Neuron (in vitro differentiated cells): ENCODE data around the gene ZDHHC14.
"Not testable (repeated sequence)": the region's sequence is repeated elsewhere in the genome, so short reads cannot be mapped to it uniquely, and the experiment has no call there.

Experiments used
- H2AFZ ChIP-seq: one replicate; pipeline ENCODE4 v1.6.1; 2013; ENCODE audit warnings: low read depth, mild to moderate bottlenecking, inconsistent platforms, low read length, moderate library complexity
- H3K27me3 ChIP-seq: one replicate; pipeline ENCODE4 v1.6.1; 2013; ENCODE audit warnings: low read length; ENCODE audit not compliant: insufficient read depth
- H3K36me3 ChIP-seq: one replicate; pipeline ENCODE4 v1.6.1; 2013; ENCODE audit warnings: low read length; ENCODE audit not compliant: insufficient read depth
- H3K4me1 ChIP-seq: one replicate; pipeline ENCODE4 v1.6.1; 2013; ENCODE audit warnings: low read length; ENCODE audit not compliant: insufficient read depth
- H3K4me3 ChIP-seq: 2 replicates; pipeline ENCODE4 v1.5.1; 2013; ENCODE audit warnings: mild to moderate bottlenecking, low read length, moderate library complexity
- H3K9me3 ChIP-seq: one replicate; pipeline ENCODE4 v1.6.1; 2013; ENCODE audit warnings: low read length

Gene ZDHHC14

DNA sequence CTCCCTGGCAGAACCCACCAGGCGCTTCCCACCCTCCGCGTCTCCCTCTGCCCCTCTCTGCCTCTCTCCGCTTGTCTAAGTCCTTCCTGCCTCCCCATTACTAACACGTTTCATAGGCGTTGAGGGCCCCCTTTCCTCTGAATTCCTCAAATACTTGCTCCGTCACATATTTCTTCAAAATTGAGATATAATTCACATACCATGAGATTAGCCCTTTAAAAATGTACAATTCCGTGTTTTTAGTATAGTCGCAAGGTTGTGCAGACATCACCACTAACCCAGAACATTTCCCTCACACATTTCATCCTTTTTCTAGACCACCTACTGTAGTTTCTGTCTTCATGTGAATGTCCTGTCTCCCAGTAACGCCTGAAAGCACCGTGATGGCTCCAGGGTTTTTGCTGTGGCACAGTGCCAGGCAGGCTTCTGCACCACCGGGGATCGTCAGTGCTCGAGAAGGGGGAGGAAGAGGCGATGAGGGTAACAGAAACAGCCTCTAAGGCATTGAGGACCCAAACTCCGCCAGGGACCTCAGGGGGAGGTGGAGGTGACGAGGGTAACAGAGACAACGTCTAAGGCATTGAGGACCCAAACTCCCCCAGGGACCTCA, 300.2 kb downstream of the ZDHHC14 start:
- Histone ChIP-seq H3K4me3 (no peak overlapping the region), H3K9me3 (no peaks in the 10 kb centered on the region), H3K4me1 (no peaks in the 10 kb centered on the region), H3K36me3 (no peaks in the 10 kb centered on the region), H2AFZ (no peak overlapping the region), H3K27me3 (no peaks in the 10 kb centered on the region)

DNA sequence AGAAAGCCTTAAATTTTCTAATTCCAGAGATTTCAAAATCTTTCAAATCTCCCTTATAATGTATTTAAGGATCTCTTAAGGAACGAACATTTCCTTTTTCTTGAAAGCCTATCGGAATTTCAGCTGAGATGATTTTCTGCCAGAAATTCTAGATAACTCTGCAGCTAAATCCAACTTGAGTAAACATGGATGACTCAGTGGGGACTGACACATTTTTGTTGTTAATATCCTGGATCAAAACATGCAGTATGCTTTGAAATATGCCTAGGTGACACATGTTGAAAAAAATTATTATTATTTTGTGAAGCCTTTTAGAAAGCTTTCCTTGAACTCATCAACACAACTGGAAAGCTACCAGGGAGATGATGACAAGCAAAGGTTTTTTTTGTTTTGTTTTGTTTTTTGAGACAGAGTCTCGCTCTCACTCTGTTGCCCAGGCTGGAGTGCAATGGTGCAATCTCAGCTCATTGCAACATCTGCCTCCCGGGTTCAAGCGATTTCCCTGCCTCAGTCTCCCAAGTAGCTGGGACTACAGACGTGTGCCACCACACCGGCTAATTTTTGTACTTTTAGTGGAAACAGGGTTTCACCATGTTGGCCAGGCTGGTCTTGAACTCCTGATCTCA, 302.0 kb downstream of the ZDHHC14 start:
- no peaks in the 10 kb centered on the region for H3K9me3 ChIP-seq
- no peaks in the 10 kb centered on the region for H3K27me3 ChIP-seq
- no peaks in the 10 kb centered on the region for H3K36me3 ChIP-seq
- H3K4me1 ChIP-seq, result no peaks in the 10 kb centered on the region
- no peak overlapping the region for H3K4me3 ChIP-seq
- H2AFZ ChIP-seq, result no peak overlapping the region

DNA sequence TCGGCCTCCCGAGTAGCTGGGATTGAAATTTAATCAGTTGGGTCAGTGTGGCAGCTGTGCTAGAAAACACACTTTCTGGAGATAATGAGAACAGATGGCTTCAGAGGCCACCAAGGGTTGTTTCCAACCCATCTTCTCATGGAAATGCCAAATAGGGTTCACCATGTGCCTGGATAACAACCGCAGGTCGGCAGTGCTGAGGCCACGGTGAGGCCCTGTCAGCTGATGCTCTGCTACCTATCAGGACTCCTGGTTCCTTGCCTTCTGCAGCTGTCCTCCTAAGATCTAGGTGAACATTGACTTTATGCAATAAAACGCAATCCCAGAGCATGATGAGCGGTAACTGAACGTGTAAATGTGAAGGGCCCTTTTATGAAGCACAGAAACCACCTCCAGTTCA, 302.7 kb downstream of the ZDHHC14 start:
- Histone ChIP-seq H3K4me1 (no peaks in the 10 kb centered on the region), H3K4me3 (no peak overlapping the region), H3K27me3 (no peaks in the 10 kb centered on the region), H3K36me3 (no peaks in the 10 kb centered on the region), H3K9me3 (no peaks in the 10 kb centered on the region), H2AFZ (no peak overlapping the region)

DNA sequence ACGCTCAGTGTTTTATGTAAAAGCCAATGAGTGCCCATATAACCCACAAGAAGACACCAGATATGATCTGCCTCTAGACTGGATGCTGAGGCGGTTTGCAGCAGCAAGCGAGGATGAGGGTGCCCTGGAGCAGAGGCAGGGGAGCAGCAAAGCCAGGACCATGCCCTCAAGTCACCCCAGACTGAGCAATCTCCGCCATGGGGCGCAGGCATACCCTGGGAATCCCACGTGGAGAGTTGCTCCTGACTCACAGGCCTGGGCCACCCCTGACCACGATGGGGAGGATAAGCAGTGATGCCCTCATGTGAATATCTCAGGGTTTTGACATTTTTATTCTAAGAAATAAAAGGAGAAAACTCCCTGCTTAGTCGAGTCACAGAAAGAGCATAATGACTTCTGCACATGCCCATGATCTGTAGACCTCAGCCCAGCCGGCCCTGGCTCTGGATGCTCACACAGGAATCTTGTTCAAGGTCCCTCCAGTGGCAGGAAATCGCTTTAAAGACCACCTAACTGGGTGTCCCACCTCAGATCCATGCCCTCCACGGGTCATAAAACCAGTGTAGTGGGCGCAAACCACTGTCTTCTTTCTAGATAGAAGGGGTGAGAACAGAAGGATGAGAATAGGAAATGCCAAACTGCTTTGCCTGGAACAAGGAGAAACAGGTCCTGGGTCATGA, 303.8 kb downstream of the ZDHHC14 start:
- Histone ChIP-seq H3K9me3 (no peaks in the 10 kb centered on the region), H3K4me3 (no peak overlapping the region), H2AFZ (no peak overlapping the region), H3K36me3 (no peaks in the 10 kb centered on the region), H3K27me3 (no peaks in the 10 kb centered on the region), H3K4me1 (no peaks in the 10 kb centered on the region)

DNA sequence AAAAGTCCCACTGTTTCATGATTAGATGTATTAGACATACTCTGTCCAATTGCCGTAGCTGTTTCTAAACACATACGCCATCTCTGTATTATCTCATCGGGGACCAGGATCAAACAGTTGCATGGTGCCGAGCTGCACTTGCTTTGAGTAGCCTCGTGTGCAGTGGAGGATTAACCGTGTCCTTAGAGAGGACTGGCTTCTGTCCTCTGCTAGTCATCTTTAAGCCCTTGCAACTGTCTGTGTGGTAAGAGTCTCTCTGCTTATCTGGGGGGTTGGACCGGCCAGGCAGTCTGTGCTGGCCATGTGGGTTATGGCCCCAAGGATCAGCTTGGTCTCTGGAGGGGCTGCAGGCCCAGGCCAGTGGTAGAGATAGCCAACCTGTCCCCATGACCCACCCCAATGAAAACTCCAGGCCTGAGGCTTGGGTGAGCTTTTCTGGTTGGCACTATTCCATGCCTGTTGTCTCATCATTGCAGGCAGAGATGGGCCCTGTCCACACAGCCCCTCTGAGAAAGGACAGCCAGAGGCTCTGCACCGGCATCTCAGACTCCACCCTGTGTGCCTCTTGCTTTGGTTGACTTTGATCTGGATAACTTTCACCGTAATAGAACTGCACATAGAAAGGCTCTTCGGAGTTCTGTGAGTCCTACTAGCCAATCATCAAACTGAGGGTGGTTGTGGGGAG, 304.7 kb downstream of the ZDHHC14 start:
- Histone ChIP-seq H3K27me3 (no peaks in the 10 kb centered on the region), H3K9me3 (no peaks in the 10 kb centered on the region), H2AFZ (no peak overlapping the region), H3K4me1 (no peaks in the 10 kb centered on the region), H3K36me3 (no peaks in the 10 kb centered on the region), H3K4me3 (no peak overlapping the region)

DNA sequence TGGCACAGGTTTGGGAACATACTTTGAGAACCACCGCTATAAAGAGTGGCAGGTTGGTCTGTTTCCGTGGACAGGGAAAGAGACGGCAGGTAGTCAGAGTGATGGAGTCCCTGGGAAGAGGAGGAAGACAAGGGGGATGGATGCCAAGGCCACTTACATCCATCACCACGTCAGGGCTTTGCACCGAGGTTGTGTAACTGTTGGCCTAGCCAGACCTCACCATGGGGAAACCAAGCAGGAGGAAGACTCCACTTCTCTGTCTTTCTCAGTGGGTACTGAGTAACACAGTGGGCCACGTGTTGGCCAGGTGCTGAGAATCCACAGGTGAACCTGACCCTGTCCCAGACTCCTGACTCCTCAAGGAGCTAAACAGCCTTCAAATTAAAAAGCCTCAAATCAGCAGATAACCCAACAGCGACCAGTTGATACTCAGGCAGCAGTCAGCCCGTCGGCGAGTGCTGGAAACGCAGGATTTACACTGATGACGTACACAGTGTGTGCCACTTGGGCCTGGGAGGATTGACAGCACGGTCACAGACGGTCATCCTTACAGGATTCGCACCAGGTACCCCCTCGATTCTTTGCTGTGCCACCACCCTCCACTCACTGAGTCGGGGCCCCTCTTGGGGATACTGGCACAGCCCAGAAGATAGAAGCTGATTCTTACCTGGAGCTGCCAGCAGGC, 307.4 kb downstream of the ZDHHC14 start:
- H3K4me3 ChIP-seq, result no peak overlapping the region
- no peaks in the 10 kb centered on the region for H3K4me1 ChIP-seq
- no peak overlapping the region for H2AFZ ChIP-seq
- no peaks in the 10 kb centered on the region for H3K36me3 ChIP-seq
- H3K9me3 ChIP-seq, result no peaks in the 10 kb centered on the region
- no peaks in the 10 kb centered on the region for H3K27me3 ChIP-seq

DNA sequence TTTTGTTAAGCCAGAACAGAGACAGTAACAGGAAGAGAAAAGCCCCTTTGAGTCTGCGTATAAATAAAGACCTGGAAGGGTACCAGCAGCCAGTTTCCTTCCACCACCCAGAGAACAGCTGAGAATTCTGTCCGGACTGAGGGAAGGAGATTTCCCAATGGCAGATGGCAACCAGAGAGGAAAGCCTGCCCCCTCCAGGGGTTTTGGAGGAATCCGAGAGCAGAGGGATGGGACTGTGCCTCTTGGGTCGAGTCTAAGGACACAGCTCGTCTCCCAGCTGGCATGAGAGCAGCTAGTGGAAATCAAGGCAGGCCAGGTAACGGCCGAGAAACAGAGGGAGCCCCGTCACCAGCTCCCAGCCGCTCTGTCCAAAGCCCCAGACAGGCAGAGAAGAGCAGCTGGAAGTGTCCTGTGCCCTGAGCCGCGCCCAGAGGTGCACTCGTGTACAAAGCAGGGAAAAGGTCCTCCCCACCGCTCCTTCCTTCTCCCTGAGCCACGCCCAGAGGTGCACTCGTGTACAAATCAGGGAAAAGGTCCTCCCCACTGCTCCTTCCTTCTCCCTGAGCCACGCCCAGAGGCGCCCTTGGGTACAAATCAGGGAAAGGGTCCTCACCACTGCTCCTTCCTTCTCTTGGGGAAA, 308.1 kb downstream of the ZDHHC14 start:
- no peak overlapping the region for H2AFZ ChIP-seq
- H3K36me3 ChIP-seq, result no peaks in the 10 kb centered on the region
- H3K4me3 ChIP-seq, result no peak overlapping the region
- no peaks in the 10 kb centered on the region for H3K4me1 ChIP-seq
- no peaks in the 10 kb centered on the region for H3K9me3 ChIP-seq
- H3K27me3 ChIP-seq, result no peaks in the 10 kb centered on the region

DNA sequence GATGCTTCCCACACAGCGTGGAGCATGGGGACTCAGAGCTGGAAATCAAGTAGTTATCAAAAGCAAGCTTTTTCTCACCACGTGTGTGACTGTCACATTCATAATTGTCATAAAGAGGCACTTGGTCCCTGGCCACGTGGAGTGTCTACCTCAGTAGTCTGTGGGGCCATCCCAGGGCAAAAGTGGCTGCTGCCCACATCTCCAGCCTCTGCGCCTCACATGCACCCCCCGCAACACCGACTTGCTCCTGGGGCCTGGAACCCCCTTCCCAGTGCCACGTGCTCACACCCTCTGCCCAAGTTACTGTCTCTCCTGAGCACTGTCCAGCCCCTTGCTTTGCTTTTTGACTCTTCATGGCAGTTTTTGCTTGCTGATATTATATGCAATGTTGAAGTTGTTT, 308.9 kb downstream of the ZDHHC14 start:
- Histone ChIP-seq H3K4me1 (no peaks in the 10 kb centered on the region), H3K36me3 (no peaks in the 10 kb centered on the region), H3K27me3 (no peaks in the 10 kb centered on the region)

DNA sequence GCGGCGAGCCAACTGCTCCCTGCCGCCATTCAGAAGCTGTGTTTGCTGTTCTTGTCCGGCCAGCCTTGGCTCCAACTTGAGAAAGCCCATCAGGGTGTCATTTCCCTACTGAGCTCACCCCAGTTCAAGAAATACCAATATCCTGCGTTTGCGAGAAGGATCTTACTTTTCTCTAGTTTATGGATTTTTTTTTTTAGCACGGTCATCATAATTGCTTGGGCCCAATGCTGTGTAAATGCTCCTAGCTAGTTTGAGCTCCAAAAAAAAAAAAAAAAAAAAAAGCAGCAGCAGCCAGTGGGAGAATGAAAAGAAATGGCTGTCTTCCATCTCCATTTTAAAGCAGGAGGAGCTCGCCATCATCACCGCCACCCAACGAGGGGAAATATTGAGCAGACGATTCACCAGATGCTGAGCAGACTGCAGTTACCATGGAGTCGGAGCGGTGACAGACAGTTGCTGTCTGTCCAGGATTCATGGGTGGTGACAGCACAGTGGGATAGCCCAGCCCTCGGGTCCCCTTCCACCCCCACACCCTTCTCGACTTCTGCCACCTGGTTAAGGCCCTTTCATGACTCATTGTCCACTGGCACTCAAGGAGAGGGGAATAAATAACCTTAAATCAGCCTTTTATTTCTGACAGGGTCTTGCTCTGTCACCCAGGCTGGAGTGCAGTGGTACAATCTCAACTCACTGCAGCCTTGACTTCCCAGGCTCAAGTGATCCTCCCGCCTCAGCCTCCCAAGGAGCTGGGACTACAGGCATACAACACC, 309.6 kb downstream of the ZDHHC14 start:
- Histone ChIP-seq H3K36me3 (no peaks in the 10 kb centered on the region), H3K4me3 (no peak overlapping the region), H2AFZ (no peak overlapping the region), H3K27me3 (no peaks in the 10 kb centered on the region), H3K4me1 (no peaks in the 10 kb centered on the region), H3K9me3 (no peaks in the 10 kb centered on the region)

More for the DNA sequence above, 308.9 kb downstream of the ZDHHC14 start:
- no peak overlapping the region for H3K4me3 ChIP-seq
- no peaks in the 10 kb centered on the region for H3K9me3 ChIP-seq
- H2AFZ ChIP-seq, result no peak overlapping the region

DNA sequence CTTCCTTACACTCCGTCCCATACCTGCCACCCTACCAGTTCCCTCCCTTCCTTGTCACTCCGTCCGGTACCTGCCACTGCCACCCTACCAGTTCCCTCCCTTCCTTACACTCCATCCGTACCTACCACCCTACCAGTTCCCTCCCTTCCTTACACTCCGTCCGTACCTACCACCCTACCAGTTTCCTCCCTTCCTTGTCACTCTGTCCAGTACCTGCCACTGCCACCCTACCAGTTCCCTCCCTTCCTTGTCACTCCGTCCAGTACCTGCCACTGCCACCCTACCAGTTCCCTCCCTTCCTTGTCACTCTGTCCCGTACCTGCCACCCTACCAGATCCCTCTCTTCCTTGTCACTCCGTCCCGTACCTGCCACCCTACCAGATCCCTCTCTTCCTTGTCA, 310.6 kb downstream of the ZDHHC14 start:
- not testable (repeated sequence) for H2AFZ ChIP-seq, H3K4me3 ChIP-seq, H3K4me1 ChIP-seq, H3K27me3 ChIP-seq, H3K36me3 ChIP-seq, H3K9me3 ChIP-seq

DNA sequence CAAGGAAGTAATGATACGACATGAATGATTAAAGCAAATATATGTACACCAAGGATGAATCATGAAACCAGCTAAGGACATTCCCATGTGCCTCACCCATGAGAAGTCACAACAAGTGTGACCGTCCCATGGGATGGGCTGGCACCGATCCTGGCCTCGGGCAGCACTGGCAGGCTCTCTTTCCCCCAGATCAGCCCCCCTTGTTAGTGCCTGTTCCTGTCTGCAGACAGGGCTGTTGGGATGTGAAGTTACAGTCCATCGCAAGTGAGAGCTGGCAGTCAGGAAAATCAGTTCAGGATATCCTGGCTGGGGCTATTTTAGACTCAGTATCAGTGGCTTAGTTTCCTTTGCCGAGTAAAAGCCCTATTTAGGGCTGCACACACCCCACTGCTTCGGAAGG, 312.9 kb downstream of the ZDHHC14 start:
- Histone ChIP-seq H3K4me1 (no peaks in the 10 kb centered on the region), H3K36me3 (no peaks in the 10 kb centered on the region), H2AFZ (no peak overlapping the region), H3K4me3 (no peak overlapping the region), H3K9me3 (no peaks in the 10 kb centered on the region), H3K27me3 (no peaks in the 10 kb centered on the region)
